Dermis blood vessel endothelial cell (primary cell): Measurements from ENCODE around the gene SIK2. TPM values are rescaled to one million over a fixed set of nuclear protein-coding genes. Genes with fewer than 3 reads are reported as not detected.
"Not testable (repeated sequence)": the region's sequence is repeated elsewhere in the genome, so short reads cannot be mapped to it uniquely, and the experiment has no call there.

Source experiments
- DNase-seq: peaks from one replicate; pipeline ENCODE4 v3.0.0; 2010
- total RNA-seq: library from RNA; depleted of rRNA; stranded (reverse); fragments of >200 nt; gene quantifications from 2 replicates; pipeline ENCODE4 v1.2.3, GENCODE V29; 2014

Gene SIK2
- total RNA-seq, 1 donor from 2014 or later: 12.8 TPM

DNA sequence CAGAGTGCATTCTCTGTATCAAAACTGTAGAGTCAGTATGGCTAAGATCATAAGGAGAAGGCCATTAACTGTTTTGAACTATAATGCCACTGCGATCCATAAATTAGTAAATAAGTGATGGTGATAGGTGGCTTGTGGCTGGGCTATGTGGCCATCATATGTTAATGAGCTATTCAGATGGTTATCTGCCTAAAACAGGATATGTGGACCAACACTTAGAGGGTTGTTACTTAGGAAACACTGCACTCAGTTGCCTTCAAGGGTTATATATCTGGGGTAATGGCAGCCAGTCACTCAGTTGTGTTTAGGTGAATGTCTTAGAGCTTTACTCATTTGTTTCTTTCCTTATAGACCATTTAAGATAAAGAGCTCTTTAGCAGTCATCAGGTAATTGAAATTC lies 97.9 kb downstream of the SIK2 start:
- DNase-seq: no peak

DNA sequence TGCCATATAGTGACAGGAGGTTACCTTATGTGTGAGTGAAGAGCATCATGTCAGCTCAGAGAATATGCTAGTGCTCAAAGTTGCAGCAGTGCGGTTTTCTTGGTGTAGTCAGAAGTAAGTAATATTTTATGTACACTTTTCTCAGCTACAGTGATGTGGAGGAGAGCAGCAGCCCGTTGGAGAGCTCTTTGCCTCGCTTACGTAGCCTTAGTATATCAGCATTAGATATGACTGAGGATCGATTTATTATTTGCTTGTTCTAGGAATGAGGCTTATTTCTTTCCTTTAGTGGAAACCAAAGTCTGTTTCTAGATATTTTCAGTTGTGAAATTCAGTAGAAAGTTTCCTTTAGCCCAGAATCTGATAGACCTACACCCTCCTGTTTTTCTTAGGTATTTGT lies 100.4 kb downstream of the SIK2 start:
- no peak for DNase-seq

DNA sequence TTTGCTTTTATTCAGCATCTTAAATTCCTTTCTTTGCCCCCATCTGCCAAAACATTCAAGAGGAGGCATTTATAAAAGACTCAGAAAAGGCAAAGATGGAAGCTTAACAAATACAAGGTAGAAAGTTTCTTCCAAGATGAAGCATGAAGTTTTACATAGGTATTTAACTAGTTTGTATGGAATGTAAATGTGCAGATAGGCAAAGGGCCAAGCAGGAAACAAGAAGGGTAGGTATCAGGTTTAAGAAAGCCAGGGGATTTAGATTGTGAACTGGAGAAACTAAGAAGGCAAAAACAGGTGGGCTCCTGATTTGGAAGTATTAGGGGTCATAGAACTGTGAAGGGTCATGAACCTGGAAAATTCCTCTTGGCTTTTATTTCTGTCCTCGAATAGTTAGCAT lies 101.3 kb downstream of the SIK2 start:
- DNase-seq: no peak

DNA sequence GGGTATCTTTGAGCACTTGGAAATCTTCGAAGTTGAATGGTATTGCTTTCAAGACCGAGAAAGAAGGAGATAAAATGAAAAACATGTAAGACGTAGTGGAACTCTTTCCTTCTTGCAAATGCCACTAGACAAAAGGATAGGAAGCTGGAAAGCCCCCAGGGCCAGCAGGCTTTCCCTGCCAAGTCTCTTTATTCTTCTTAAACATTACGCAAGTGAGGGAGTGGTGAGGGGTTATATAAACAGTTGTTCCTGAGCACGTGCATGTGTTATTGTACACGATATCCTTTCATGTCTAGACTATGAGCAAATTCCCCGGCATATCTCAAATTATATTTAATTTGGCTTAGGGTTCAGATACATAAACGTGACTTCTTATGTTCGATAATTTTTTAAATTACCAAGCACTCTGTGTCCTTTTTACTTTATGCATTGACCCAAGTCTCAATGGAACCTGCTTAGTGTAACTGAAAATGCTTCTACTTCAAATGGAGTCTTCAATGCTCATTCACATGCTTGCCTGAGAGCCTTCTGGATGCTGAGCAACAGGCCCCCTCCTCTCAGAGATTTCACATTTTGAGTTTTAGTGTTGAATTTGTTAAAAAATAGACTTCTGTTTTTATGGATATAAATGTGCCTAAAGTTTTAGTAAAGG lies 104.9 kb downstream of the SIK2 start:
- peak; percentile 97 for DNase-seq

DNA sequence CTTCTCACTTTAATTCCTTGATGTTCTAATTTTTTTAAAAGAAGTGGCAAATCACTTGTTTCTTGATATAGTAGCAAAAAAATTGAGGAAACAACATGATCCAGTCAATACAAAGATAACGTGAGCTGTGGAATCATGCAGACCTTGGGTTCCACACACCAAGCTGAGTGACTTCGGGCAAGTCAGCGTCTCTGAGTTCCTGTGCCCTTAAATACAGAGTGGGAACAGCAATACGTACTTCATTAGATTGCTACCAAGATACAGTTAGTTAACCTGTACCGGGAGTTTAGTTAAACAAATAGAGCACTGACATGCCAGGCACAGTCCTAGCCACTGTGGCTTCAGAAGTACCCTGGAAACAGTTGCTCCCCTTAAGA lies 105.4 kb downstream of the SIK2 start:
- DNase-seq: no peak

DNA sequence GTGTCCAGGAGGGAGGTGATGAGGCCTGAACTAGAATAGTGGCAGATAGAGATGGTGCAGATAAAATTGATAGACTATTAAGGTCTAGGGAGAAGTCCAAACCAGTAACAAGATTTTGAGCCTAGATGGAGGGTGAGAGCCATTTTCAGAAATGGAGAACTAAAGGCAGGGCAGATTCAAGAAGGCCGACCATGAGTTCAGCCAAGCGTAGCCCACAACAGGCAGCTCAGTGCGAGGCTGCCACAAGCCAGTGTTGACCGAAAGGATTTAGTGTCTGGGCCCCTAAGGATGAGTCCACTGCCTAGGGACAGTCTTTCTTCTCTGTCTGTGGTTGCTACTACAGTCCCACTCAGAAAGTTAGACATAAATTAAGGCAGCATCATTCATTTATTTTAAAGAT lies 112.3 kb downstream of the SIK2 start:
- DNase-seq: no peak

DNA sequence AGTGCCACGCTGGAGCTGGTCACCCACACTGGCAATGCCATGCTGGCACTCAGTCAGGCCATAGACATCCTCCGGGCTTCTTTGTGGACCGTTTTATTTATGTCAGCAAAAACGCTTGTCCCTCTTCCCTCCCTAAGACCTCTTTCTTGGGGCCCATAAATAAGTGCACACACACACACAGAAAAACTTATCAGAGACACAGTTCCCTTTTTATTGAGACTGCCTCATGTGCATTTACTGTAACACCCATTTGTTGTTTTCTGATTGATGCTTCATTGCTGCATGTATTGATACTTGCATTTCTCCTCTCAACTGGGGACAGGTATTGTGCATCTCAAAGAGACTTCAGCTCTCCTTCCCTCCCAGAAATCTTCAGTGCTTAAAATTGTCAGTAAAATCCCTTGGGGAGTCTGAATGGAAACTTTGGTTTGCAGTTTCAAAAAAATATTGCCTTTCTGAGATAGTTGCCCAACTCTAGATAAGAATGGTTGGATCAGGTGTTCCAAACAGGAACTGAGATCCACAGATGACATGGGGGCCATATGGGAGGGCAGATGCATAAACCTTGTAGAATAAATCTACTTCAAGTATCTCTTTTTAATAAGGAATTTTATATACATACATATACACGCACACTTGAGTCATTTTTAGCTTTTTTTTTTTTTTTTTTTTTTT lies 113.0 kb downstream of the SIK2 start:
- no peak for DNase-seq

DNA sequence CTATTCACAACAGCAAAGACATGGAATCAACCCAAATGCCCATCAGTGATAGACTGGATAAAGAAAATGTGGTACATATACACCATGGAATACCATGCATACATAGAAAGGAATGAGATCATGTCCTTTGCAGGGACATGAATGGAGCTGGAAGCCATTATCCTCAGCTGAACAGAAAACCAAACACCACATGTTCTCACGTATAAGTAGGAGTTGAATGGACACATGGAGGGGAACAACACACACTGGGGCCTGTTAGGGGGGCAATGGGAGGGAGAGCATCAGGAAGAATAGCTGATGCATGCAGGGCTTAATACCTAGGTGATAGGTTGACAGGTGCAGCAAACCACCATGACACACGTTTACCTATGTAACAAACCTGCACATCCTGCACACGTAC lies 115.4 kb downstream of the SIK2 start:
- not testable (repeated sequence) for DNase-seq

DNA sequence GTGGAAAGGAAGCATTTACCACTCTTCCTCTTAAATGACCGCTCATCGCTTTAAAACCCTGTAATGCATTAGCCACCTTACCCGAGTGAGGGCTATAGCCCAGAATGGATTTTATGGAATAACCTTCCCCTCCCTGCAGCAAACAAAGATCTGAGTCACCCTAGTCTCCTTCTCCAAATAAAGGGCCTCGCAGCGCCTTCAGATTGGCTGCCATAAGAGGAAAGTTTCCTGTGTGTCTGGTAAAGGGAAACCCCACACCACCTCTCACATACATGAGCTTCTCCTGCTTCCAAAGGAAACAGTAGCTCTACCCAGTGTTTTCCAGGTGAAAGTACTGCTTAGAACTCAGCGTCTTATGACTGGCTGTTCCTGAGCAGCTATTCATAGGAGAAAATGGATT lies 116.2 kb downstream of the SIK2 start:
- DNase-seq: peak; percentile 88

DNA sequence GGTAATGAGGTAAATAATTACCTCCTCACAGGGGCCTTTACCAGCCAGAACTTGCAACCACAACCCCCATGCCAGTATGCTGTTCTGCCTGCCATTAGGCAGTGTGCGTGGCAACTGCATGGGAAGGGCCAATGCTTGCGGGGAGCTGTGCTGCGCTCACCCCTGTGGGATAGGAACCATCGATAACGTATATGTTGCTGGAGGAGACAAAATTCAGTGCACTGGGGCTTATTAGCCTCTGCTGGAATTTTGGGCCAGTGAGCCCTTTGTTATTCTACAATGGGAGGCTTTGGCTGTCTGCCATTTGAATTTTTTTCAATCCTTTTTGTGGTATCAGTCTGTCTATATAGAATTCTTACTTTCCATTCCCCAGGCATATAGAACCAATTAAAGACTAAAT lies 116.6 kb downstream of the SIK2 start:
- peak; percentile 47 for DNase-seq

DNA sequence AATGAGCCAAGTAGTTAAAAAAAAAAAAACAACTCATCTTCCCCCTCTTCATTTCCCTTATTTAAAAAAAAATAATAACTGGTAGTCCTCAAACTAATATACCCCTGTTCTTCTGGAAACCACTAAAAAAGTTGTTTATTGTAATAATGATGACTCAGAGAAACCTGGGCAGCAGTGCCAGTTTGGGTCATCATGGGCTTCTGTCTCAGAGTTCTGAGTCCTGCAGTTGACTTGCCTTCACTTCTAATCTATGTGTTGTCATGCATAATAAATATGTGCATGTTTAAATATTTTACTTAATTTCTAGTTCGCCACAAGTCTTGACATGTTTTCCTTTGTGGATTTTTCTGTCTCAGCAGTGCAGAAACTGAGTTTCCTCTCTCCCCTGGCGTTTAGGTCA lies 117.1 kb downstream of the SIK2 start:
- DNase-seq: peak; percentile 42

DNA sequence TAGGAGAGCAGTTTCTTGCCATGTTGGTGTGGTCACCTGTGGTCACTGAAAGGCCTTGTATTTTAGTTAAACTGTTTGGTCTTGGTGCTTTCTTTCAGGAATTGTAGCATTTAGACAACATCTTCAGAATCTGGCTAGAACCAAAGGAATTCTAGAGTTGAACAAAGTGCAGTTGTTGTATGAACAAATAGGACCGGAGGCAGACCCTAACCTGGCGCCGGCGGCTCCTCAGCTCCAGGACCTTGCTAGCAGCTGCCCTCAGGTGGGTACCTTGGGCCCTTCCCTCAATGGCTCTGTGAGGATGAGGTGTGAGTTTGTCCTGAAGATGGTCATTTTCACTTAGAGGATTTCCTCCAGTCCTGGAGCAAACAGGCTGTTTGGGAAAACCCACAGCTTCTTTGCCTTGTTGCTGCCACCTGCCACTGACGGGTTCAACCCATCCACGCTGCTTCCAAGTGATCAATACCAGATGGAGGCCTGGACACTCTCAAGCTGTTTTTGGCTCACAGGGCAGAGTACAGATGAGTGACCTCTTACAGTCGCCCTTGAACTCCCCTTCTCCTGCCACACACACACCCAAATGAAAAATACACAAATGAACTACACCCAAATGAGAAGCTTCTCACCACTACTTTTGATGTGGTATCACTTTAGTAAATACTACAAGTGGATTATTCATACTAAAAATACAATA lies 118.7 kb downstream of the SIK2 start:
- no peak for DNase-seq

DNA sequence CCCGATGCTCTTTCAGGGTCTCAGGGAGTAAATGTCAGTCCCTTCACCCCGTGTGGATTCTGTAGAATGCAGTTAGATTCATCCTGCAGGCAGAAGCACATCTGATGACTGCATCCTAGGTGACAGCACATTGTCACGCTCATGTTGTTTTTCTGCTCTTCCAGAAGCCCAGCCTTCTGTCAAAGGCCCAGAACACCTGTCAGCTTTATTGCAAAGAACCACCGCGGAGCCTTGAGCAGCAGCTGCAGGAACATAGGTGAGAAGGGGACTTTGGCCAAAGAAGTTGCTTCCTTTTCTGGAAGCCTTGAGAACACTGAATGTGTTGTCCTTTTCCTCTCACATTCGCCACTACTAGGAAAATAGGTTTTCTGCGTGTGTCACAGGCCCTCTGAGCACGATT lies 120.3 kb downstream of the SIK2 start:
- no peak for DNase-seq

DNA sequence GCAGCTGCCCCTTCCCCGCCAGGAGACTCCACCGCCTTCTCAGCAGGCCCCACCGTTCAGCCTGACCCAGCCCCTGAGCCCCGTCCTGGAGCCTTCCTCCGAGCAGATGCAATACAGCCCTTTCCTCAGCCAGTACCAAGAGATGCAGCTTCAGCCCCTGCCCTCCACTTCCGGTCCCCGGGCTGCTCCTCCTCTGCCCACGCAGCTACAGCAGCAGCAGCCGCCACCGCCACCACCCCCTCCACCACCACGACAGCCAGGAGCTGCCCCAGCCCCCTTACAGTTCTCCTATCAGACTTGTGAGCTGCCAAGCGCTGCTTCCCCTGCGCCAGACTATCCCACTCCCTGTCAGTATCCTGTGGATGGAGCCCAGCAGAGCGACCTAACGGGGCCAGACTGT lies 121.3 kb downstream of the SIK2 start:
- DNase-seq: no peak

DNA sequence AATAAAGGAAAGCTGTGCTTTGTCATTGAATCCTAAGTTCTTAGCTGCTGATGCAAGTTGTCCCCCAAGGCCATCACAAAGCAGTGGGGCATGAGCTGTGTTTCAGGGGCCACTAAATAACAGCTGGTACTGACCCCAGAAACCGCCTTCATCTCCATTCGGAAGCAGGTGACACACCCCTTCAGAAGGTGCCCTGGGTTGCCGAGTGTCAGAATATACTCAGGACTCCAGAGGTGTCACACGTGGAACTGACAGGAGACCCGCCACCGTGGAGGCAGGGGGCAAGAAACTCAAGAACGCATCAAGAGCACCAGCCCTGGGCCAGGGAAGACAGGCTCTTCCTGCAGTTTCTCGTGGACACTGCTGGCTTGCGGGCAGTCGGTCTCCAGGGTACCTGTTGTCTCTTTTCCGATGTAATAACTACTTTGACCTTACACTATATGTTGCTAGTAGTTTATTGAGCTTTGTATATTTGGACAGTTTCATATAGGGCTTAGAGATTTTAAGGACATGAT lies 122.4 kb downstream of the SIK2 start:
- DNase-seq: no peak

DNA sequence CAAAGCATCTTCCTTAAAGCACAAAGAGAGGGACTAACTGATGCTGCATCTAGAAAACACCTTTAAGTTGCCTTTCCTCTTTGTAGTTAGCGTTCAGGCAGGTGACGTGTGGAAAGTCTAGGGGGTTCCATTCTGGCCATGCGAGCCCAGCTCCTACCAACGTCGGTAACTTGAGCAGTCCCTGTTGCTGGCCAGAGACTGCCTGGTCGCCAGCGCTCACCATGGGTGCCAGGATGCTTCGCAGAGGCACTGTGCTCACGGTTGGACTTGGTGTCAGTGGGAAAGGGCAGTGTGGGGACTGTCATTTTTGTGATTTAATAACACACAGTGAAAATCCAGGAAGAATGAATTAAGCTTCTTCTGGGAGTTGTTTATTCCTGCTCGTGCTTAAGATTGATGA lies 123.4 kb downstream of the SIK2 start:
- DNase-seq: no peak

DNA sequence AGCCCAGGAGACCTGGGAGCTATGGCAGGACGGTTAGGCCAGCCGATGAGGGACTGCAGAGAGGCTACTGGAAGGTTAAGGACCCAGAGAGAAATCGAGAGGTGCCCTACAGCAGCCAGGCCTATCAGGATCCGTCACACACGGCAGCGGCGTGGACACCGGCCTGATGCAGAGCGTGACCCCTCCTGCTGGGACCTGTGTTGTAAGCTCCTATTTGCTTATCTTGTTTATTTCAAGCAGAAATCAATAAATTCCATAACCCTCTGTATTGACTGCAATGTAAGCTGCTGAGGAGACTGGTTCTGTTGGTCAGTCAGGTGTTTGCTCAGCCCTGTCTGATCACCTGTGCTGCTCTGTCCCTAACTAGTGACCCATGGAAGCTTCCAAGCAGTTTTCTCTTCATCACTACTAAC lies 124.1 kb downstream of the SIK2 start:
- DNase-seq: no peak

DNA sequence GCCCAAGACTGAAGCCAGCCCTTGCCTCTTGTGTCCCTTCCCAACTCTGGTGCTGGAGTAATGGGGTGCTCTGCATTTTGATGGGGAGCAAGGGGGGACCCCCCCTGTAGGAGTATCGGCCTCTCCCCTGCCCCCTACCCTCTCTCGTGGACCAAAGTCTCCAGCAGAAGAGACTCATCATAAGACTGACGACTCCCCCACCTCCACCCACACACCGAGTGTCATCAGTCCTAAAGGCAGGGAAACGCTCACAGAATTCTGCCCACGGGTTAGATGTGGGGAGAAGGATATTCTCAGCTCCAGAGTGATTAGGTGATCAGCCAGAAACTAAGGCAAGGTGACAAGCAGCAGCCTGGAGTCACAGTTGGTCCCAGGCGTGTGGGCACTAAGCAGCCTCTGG lies 125.2 kb downstream of the SIK2 start:
- DNase-seq: no peak

DNA sequence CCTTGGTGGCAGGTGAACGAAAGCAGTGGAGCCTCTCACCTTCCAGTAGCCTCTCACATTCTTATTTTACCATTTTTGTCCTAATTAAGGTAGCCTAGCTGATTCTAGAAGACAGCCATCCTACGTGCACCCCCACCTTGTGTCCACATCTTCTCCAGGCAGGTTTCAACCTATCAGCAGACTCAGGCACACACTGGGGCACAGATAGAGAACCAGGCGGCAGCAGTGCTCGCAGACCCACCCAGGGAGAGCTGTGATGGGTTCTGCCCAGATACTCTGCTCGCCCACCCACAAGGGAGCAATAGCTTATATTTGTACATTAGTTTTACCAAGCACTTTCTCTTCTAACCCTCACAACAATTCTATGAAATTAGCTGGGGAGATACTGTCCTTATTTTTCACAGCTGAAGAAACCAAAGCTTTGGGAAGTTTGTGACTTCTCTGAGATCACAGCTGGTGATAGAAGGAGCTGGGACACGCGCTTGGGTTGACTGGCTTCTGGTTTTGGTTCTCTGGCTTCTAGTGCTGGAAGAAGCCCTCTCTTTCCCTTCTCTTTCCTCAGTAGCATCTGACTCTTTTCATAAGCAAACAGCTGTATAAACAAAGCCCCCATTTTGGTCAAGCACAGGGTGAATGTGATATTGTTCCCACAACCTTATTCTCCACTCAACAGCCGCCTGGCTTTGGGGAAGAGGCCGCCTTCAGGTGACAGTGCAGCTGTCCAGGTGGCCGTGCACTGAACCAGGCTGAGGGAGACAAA lies 127.0 kb downstream of the SIK2 start:
- peak; percentile 44 for DNase-seq

DNA sequence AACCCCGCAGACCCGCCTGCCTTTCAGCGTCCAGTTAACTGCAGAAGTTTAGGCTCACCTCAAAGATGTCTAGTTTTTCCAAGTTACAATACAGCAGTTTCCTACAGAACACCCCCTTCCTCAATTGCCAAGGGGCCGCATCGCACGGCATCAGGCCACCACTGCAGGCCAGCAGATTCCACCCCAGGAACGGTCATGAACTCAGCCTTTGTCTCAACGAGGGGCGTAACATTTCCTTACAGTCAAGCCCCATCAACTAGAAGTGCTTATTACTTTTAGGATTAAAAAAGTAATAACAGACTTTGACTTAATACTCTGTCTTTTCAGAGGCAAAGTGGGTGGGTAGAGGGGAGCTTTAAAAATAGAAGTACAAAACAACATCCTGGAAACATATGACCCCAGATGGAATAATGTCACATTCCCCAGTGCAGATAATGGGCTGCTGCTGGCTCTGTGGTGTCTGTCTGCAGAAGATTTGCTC lies 127.6 kb downstream of the SIK2 start:
- DNase-seq: peak; percentile 40

DNA sequence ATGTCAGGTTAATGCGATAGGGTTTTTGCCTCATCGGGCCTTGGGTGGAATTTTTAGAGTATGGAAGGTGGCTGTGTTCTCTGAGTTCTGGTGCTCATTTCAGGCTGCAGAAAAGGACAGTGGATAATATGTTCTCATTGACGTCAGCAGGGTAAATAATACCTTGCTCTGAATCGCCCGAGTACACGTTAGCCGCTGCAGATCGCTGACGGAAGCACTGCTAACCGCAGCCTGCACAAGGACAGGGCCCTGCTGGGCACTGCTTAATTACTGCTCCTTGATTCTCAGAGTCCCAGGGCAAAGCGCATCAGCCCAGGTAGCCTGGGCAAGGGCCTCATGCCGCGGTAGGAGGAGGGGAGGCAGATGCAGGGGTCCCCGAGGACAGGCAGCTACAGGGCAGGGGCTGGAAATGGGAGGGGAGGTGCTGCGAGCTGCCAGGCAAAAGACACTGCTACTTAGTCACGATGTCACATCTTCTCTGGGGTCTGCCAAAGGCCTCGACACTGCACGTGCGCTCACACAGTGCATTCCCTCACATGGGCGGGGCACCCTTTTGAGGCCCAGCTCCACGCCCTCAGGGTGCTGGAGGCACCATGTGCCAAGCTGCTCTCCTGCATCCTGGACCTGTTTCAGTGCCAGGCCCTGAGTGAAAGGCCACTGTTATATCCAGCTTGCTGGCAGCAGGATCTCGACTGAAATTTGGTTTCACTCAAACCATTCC lies 128.8 kb downstream of the SIK2 start:
- no peak for DNase-seq

DNA sequence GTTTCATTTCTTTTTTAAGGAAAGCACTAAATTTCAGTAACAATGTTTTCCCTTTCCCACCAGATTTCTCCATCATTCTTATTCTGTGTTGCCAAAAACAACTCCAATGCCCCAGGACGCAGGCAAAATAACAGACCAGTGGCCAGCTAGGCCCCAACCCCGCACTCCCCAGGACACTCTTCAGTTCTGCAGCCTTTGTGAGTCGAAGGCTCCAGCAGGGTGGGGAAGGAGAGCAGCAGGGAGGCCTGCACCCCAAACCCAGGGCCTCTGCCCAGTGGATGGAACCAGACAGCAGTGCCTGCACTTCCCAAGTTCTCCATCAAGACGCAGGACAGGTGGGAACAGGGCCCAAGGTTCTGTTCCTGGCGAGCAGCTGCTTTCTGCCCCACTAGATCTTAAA lies 129.6 kb downstream of the SIK2 start:
- no peak for DNase-seq
